ENCODE results near the gene MAP7D3.

DNA sequence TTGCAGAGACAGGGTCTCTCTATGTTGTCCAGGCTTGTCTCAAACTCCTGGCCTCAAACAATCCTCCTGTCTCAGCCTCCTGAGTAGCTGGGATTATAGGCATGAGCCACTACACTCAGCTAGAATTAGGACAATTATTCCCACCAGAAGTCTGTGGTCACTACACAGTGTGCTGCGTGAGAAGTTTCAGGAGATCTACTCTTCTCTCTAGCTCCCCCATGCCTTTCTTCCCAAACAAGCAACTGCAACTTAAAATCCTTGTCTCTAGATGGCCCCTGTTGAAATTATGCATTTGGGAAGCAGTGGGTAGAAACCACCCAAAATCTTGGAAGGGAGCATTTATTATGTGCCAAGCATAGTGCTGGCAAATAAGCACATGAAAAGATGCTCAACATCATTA lies 21.1 kb upstream of the MAP7D3 start:
- TF ChIP-seq ZFX (IDR thresholded peaks at IDR 0.05) (no peak), YY1 (IDR thresholded peaks at IDR 0.05; ENCODE audit: extremely low read depth, insufficient replicate concordance, low read depth, low read length) (no peak)
- TF ChIP-seq, protein P1, sequence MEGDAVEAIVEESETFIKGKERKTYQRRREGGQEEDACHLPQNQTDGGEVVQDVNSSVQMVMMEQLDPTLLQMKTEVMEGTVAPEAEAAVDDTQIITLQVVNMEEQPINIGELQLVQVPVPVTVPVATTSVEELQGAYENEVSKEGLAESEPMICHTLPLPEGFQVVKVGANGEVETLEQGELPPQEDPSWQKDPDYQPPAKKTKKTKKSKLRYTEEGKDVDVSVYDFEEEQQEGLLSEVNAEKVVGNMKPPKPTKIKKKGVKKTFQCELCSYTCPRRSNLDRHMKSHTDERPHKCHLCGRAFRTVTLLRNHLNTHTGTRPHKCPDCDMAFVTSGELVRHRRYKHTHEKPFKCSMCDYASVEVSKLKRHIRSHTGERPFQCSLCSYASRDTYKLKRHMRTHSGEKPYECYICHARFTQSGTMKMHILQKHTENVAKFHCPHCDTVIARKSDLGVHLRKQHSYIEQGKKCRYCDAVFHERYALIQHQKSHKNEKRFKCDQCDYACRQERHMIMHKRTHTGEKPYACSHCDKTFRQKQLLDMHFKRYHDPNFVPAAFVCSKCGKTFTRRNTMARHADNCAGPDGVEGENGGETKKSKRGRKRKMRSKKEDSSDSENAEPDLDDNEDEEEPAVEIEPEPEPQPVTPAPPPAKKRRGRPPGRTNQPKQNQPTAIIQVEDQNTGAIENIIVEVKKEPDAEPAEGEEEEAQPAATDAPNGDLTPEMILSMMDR (IDR thresholded peaks at IDR 0.05 in 2 of 3, conservative IDR thresholded peaks at IDR 0.05 in 1 of 3; ENCODE audit: borderline replicate concordance in 1 of 3, insufficient read depth in 1 of 3, low read depth in 2 of 3, low read length in 2 of 3) = peak; percentile 6 to 17 (median 16); a peak in 1 of 6 replicates

All from HCT116 (cell line).